GM10266 (cell line): Measurements from ENCODE around the gene MCF2L2.

Source experiments
- DNase-seq: peaks from one replicate; pipeline ENCODE4 v3.0.0; 2012; ENCODE audit errors: extremely low spot score
- TF ChIP-seq, protein P1 (sequence below): IDR thresholded peaks from 2 replicates; pipeline ENCODE4 v1.5.1; 2012; ENCODE audit warnings: mild to moderate bottlenecking, low read depth; ENCODE audit not compliant: control insufficient read depth, insufficient read depth; ENCODE audit errors: missing control alignments

MCF2L2 gene

DNA sequence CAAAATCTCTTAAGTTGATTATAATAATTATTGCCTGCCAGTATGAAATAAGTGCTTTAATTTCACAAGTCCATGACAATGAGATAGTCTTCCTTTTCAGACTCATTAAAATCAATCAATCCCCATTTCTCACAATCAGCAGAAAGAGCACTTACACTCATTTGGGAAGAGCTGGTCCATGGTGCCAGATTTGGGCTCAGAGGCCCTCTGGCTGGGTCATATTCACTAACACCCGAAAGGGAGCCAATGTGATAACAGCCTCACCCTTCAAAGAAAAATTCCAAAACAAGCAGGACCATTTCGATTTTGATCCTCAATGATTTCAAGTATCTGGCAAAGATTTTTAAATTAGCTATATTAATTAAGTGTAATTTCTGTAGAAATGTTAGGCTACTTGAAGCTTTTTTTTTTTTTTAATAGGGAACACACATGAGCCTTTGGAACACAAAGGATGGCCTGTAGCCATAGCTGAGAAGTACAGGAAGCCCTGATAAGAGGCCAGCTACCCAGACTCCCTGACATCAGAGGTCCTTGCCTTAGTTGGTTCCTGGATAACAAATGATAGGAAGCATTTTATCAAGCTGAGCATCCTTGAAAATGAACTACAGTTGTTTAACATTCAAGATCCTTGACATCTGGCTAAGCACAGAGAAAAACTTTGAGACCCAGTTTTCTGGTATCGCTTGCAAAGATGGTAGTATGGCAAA, 17.1 kb downstream of the MCF2L2 start:
- TF ChIP-seq, protein P1, sequence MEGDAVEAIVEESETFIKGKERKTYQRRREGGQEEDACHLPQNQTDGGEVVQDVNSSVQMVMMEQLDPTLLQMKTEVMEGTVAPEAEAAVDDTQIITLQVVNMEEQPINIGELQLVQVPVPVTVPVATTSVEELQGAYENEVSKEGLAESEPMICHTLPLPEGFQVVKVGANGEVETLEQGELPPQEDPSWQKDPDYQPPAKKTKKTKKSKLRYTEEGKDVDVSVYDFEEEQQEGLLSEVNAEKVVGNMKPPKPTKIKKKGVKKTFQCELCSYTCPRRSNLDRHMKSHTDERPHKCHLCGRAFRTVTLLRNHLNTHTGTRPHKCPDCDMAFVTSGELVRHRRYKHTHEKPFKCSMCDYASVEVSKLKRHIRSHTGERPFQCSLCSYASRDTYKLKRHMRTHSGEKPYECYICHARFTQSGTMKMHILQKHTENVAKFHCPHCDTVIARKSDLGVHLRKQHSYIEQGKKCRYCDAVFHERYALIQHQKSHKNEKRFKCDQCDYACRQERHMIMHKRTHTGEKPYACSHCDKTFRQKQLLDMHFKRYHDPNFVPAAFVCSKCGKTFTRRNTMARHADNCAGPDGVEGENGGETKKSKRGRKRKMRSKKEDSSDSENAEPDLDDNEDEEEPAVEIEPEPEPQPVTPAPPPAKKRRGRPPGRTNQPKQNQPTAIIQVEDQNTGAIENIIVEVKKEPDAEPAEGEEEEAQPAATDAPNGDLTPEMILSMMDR, result no peak
- no peak for DNase-seq

DNA sequence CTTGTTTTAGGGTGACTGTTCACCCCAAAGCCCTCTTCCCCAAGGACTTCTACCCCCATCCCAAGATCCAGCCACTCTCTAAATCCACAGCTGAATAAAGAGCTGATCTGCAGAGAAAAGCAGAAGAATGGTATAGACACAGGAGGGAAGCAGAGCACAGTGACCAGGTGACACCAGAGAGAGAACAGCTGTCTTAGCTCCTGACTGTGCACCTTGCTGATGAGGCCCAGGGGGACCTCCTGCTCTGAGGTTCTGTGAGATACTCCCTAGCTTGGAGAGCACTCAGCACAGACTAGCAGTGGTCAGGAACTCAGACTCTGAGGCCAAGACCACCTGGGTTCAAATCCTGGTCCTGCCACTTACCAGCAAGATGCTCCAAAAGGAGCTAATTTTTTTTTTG, 17.7 kb downstream of the MCF2L2 start:
- TF ChIP-seq, protein P1, result no peak
- DNase-seq, result no peak

DNA sequence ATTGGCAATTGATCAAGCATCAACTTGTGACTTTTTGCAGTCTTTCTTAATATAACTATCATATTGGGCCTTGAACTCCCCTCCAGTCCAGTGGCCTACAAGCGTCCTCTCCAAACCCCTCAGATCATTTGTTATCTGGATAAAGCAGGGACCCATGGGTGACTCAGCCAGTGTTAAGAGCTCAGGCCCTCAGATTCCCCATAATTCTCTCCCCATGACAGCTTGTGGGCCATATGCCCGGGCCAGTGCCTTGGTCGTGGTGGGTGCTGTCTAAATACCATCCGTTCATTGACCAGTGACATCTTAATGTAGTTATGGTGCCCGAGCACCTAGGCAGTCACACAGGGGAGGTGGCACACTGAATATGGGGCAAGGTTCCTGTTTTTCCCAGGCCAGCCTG, 18.1 kb downstream of the MCF2L2 start:
- no peak for DNase-seq
- TF ChIP-seq, protein P1, result no peak

DNA sequence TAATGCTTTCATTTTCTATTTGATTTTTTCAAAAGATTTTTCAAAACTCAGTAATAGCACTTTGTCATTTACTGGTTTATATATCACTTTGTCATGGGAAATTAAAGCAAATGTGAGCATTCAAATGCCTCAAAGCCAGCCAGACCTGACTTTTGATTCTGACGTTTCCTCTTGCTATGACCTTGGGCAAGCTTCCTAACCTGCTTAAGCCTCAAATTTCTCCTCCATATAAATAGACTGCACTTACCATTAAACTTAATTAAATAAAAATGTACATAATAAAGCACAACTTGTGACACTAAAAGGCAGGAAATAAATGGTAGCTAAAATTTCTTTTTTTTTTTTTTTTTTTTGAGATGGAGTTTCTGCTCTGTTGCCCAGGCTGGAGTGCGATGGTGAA, 19.2 kb downstream of the MCF2L2 start:
- DNase-seq, result no peak
- TF ChIP-seq, protein P1, result no peak

DNA sequence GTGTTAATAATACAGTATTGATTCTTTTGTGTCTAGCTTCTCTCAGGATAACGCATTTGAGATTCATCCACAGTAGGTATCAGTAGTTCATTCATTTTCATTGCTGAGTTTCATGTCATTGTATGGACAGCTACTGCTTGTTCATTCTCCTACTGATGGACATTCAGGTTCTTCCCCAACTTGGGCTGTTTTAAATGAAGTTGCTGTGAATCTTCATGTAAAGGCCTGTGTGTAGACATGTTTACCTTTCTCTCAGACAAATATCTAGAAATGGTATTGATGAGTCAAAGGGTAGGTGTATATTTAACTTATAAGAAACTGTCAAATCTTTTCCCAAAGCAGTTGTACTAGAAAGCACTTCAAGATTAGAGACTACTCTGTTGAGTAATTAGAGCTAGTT, 26.7 kb downstream of the MCF2L2 start:
- no peak for DNase-seq
- TF ChIP-seq, protein P1, result no peak

DNA sequence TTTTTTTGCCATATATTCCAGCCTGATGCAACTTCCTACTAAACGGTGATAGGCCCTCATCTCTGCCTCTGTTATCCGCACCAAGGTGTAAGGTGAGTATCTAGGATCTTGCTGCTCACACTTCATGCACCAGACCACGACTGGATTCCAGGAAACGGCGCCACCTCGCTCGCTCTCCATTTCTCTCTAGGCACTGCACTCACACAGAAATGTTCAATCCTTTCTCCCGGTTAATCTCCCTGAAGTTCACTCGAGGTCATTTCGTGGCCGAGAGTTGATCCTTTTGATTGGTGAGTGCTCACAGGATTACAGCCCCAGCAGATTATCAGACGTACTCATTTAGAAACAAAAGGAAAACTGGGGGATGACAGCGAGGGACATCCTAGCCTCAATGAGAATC, 28.1 kb downstream of the MCF2L2 start:
- TF ChIP-seq, protein P1, result no peak
- no peak for DNase-seq

DNA sequence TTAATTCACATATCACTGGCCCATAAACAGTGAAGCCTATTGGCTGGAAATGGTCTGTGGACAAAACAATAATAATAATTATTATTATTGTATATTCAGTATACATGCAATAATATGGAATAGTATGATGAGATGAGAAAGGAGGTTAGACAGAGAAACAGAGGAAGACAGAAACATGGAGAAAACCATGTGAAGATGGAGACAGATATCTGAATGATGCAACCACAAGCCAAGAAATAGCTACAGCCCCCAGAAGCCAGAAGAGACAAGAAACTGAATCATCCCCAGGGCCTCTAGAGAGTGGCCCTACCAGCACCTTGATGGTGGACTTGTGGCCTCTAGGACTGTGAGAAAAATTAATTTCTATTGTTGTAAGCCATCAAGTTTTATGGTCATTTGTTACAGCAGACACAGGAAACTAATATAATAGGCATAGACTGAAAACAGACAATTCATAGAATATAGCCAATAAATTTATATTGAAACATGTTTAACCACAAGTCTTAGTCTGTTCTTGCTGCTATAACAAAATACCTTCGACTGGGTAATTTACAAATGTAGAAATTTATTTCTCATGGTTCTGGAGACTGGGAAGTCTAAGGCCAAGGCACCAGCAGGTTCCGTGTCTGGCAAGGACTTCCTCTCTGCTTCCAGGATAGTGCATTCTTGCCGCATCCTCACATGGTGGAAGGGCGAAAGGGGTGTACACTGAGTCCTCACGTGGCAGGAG, 31.6 kb downstream of the MCF2L2 start:
- DNase-seq, result no peak
- TF ChIP-seq, protein P1, result no peak
